DMS53 treated with DMSO at 0.1 percent for 48 hours (cell line): Measurements from ENCODE around the gene SLC31A2.

ENCODE experiments used
- DNase-seq: peaks from one replicate; lab custom pipeline; 2025; ENCODE audit not compliant: unreplicated experiment; lab: John Stamatoyannopoulos, UW

Gene SLC31A2

DNA sequence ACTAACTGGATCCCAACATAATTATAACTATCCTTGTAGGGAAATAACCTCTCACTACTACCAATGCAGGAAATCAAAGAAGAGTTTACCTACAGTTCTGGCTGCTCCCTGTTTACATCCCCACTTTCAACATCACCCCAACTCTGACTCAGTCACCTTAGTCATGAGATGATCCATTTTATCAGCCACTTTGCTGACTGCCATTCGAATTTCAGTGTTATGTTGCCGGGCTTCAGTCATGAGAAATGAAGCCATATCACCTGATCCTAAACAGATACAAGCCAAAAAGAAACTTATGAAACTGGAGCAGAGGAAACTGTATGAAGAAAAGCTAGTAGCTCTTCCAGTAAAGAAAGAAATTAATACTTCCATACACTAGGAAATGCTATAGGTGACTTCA, 33.7 kb downstream of the SLC31A2 start:
- DNase-seq: no peak

DNA sequence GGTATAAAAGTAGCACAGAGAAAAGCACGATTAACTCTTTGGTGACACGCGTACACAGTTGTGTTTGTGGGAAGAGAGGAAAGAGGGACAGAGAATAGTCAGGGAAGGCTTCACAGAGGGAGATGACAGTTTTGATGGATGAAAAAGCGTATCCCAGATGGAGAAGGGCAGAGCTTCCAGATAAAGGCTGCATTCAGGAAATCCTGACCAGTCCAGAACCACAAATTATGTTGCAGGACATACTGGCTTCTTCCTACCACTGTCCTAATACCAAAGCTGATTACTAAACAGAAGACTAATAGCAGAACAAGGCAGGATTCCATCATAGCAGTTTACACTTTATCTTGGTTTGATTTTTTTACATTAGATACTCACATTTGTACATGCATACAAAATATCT, 34.5 kb downstream of the SLC31A2 start:
- DNase-seq: no peak

DNA sequence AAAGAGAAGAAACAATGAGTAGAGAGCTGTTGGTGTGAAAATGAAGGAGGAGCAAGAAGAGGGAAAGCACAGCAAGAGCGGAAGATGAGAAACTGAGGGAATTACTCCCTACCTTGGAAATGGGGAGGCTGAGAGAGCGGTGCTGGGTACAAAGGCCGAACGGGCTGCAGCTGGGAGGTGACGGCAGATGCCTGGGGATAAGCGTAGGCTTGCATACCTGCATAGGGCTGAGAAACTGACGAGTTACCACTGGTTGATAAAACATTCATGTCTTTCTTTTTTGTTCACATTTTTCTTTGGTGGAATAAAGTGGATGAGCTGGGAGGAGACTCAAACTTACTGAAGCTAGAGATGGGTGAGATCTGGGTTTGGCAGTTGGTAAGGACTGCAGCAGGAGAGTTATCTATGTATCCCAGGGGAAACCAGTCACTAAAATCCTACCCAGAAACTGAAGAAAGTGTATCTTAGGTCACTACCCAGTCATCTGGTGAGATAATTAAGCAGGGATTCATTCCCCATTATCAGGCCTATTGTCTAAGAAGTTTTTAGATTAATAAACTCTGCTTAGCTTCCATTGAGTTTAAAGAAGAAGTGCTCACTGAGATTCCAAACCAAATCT, 35.4 kb downstream of the SLC31A2 start:
- no peak for DNase-seq

DNA sequence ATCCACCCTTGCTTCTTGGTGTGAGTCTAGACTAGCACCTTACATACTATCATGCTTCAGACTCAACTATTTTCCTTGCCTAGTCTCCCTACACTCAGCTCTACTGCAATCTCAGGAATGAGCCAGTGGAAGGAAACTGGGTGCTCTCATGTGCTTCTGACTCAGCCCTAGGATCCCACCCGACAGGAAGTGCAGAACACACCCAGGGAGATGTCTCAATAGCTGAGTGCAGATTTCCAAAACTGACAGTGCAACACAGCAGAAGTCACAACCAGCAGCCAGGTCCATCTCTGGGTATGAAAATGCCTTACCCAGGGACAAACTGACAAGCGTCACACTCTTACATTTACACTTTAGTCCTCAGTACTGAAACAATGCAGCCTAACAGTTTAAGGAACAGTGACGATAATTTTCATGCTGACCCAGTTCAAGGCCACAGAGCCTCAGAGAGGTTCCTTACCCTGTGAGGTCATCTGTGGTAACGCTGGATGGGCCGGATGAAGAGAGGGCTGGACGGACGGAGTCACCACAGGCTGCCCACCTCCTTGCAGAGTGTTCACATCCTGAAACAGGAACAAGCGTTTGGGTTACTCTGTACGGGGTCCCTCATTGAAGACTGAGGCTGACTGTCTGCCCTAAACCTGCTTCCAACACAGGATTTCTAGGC, 37.3 kb downstream of the SLC31A2 start:
- no peak for DNase-seq

DNA sequence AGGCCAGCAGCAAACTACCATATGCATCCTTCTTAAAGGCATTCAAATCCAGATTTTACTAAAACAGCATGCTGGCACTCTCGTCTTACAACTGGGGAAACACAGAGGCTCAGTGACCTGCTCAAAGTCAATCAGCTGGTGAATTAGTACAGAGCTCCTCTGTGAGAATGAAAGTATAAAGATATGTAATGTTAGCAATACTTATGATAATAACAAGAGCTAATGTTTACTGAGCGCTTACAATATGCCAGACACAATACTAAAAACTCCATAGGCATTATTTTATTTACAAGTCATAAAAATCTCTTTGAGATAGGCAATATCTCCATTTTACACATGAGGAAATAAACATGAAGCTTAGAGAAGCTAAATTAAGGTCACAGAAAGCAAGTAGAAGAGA, 41.6 kb downstream of the SLC31A2 start:
- DNase-seq: no peak

DNA sequence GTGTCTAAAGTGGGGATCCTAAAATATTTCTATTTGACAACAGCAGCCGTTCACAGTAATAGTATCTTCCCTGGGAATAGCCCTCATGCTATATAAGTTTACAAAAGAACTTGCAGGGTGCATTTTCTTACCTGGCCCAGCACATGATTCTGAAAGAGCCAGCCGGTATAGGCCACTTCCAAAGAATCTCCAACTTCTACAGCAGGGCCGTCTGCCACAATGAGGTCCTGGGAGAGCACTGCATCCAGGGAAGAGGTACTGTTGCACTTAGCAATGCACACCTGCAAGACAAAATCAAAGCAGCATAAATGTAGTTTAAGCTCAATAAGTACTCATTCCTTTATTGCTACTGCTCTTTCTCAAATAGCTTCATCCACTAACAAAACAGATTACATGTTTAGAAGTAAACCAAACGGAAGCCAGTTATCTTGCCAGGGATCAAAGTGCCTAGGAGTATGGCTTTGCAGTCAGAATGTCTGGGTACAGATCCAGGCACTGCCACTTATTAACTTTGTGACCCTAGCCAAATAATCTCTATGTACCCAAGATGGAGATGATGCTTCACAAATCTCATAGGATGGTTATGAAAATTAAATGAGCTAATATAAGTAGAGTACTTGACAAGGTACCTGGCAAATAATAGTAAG, 49.0 kb downstream of the SLC31A2 start:
- no peak for DNase-seq

DNA sequence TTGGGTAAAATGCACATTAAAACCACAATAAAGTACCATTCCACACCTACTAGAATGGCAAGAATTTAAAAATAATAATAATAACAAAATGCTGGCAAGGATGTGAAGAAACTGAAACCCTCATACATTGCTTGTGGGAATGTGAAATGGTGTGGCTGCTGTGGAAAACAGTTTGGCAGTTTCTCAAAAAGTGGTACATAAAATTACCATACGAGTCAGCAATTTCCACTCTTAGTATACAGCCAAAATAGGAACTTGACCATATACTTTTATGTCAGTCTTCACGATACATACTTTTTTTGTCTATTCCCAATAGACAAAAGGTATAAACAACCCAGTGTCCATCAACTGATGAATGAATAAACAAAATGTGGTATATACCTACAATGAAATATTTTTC, 54.6 kb downstream of the SLC31A2 start:
- DNase-seq: no peak

DNA sequence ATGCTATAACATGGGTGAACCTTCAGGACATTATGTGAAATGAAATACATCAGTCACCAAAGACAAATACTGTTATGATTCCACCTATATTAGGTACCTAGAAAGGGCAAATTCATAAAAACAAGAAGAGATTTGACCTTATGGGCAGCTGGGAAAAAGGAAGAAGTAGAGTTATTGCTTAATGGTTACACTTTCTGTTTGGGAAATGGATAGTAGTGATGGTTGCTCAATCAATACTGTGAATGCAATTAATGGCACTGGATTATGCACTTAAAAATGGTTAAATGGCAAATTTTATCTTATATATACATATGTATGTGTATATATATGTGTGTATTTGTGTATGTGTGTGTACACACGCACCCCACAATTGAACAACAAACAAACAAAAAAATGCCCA, 55.1 kb downstream of the SLC31A2 start:
- no peak for DNase-seq

DNA sequence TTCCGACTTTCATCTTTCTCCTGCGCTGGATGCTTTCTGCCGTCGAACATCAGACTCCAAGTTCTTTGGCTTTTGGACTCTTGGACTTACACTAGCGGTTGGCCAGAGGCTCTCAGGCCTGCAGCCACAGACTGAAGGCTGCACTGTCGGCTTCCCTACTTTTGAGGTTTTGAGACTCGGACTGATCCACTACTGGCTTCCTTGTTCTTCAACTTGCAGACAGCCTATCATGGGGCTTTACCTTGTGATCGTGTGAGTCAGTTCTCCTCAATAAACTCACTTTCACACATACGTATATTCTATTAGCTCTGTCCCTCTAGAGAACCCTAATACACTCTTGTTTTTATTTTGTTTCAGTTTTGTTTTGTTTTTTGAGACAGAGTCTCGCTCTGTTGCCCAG, 60.0 kb downstream of the SLC31A2 start:
- DNase-seq: no peak
